Measurements from ENCODE around the gene FBXO4.

- no peak for TF ChIP-seq CTCF (IDR thresholded peaks at IDR 0.05)
- no peak for TF ChIP-seq POLR2AphosphoS5 (IDR thresholded peaks at IDR 0.05)
- no peak for TF ChIP-seq POLR2A (IDR thresholded peaks at IDR 0.05)
- TF ChIP-seq EP300 (IDR thresholded peaks at IDR 0.05), result no peak
Observed at GRCh38 chr5:41961736-41962135, 36.7 kb downstream of the FBXO4 start.

All from suprapubic skin (tissue), 4 donors.